SU-DHL-6 (cell line): ENCODE measurements around the gene RIMS4.

Source experiments
- H2AFZ ChIP-seq: fragments of 200-600 bp; sonication (generic); 2 replicates; pipeline ENCODE4 v1.6.1; 2014; ENCODE audit warnings: low read depth, mild to moderate bottlenecking, moderate library complexity, mixed read lengths, antibody characterized with exemption, low read length; ENCODE audit not compliant: severe bottlenecking
- H3F3A ChIP-seq: fragments of 200-600 bp; shearing (Covaris generic); 2 replicates; pipeline ENCODE4 v1.6.0; 2016; ENCODE audit warnings: antibody characterized with exemption, mild to moderate bottlenecking; ENCODE audit not compliant: insufficient read depth
- H3K27ac ChIP-seq: fragments of 200-600 bp; sonication (generic); 2 replicates; pipeline ENCODE4 v1.5.1; 2016; ENCODE audit warnings: low read depth, mild to moderate bottlenecking, low read length, moderate library complexity, mixed read lengths
- H3K27me3 ChIP-seq: fragments of 200-600 bp; sonication (generic), shearing (Covaris generic); 2 replicates; pipeline ENCODE4 v1.6.0; 2014; ENCODE audit warnings: mild to moderate bottlenecking, low read length
- H3K36me3 ChIP-seq: fragments of 200-600 bp; sonication (generic); 2 replicates; pipeline ENCODE4 v1.6.1; 2014; ENCODE audit warnings: mild to moderate bottlenecking, low read length, mixed read lengths
- H3K4me2 ChIP-seq: fragments of 300-600, 200-600 bp; shearing (Covaris generic), sonication (generic); 2 replicates; pipeline ENCODE4 v1.6.0; 2014; ENCODE audit warnings: low read length, low read depth, mild to moderate bottlenecking; ENCODE audit not compliant: poor library complexity, severe bottlenecking
- H3K4me3 ChIP-seq: fragments of 200-600 bp; sonication (generic); 2 replicates; pipeline ENCODE4 v1.5.1; 2014; ENCODE audit warnings: antibody characterized with exemption, low read length, mild to moderate bottlenecking, mixed read lengths; ENCODE audit not compliant: insufficient read depth, poor library complexity, severe bottlenecking
- H3K79me2 ChIP-seq: fragments of 200-600 bp; sonication (generic); 2 replicates; pipeline ENCODE4 v1.6.1; 2014; ENCODE audit warnings: mild to moderate bottlenecking, low read length, moderate library complexity; ENCODE audit not compliant: insufficient read depth
- H3K9ac ChIP-seq: fragments of 200-600 bp; sonication (generic); 2 replicates; pipeline ENCODE4 v1.7.0; 2014; ENCODE audit warnings: mild to moderate bottlenecking, low read length
- H3K9me2 ChIP-seq: fragments of 200-600 bp; sonication (generic); replicated peaks from 2 replicates; pipeline ENCODE4 v1.6.1; 2014; ENCODE audit warnings: low read length; ENCODE audit not compliant: insufficient read depth
- H3K9me3 ChIP-seq: fragments of 200-600 bp; sonication (generic); 2 replicates; pipeline ENCODE4 v1.6.1; 2014; ENCODE audit warnings: low read length, mixed read lengths; ENCODE audit not compliant: insufficient read depth
- H4K20me1 ChIP-seq: fragments of 200-600 bp; sonication (generic); 2 replicates; pipeline ENCODE4 v1.6.1; 2014; ENCODE audit warnings: low read depth, mild to moderate bottlenecking, antibody characterized with exemption, low read length, moderate library complexity, mixed read lengths
- EZH2phosphoT487 ChIP-seq: fragments of 200-600 bp; sonication (generic), shearing (Covaris generic); conservative IDR thresholded peaks from 2 replicates; pipeline ENCODE4 v1.6.1; 2018; ENCODE audit warnings: mild to moderate bottlenecking, antibody characterized with exemption, low read length, moderate library complexity, mixed read lengths
- TF ChIP-seq, protein P1 (sequence below): fragments of 200-600 bp; sonication (generic); IDR thresholded peaks from one replicate; pipeline ENCODE4 v1.5.1; 2017; ENCODE audit warnings: antibody characterized with exemption, mild to moderate bottlenecking, low read length, moderate library complexity; ENCODE audit not compliant: insufficient read depth, poor library complexity, severe bottlenecking

Gene RIMS4

GRCh38 chr20:44856442-44856841 lies 46.1 kb upstream of the RIMS4 start:
- Histone ChIP-seq H3K27ac (no peak overlapping the region), H4K20me1 (no peaks in the 10 kb centered on the region), H3K27me3 (no peaks in the 10 kb centered on the region), H3K36me3 (no peaks in the 10 kb centered on the region), H3K9me2 (no peaks in the 10 kb centered on the region), H3K79me2 (no peaks in the 10 kb centered on the region), H3K9ac (no peak overlapping the region), H3K9me3 (peaks cover 5% of the 10 kb centered on the region; the same call in 1 of the 2 replicates), H3F3A (no peaks in the 10 kb centered on the region), H3K4me3 (no peak overlapping the region), H2AFZ (no peak overlapping the region), H3K4me2 (no peak overlapping the region)
- TF ChIP-seq, protein P1, sequence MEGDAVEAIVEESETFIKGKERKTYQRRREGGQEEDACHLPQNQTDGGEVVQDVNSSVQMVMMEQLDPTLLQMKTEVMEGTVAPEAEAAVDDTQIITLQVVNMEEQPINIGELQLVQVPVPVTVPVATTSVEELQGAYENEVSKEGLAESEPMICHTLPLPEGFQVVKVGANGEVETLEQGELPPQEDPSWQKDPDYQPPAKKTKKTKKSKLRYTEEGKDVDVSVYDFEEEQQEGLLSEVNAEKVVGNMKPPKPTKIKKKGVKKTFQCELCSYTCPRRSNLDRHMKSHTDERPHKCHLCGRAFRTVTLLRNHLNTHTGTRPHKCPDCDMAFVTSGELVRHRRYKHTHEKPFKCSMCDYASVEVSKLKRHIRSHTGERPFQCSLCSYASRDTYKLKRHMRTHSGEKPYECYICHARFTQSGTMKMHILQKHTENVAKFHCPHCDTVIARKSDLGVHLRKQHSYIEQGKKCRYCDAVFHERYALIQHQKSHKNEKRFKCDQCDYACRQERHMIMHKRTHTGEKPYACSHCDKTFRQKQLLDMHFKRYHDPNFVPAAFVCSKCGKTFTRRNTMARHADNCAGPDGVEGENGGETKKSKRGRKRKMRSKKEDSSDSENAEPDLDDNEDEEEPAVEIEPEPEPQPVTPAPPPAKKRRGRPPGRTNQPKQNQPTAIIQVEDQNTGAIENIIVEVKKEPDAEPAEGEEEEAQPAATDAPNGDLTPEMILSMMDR: no peak
- no peak for TF ChIP-seq EZH2phosphoT487

DNA sequence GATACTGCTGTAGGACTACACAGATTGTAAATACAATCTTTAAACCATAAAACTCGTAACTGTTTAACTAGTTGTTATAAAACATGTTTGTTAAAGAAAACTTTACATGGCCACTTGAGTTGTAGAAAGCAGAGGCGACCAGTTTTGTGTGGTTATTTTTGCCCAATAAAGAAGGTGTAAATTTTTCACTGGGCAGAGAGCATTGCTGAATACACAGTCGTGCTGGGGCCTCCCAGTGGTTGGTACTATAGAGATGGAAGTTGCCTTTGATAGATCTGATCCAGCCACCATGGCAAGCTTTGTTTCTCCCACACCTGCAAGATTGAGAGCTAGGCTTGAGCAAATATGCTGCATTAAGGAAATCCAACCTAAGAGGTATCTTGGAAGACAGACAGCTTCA lies 41.2 kb upstream of the RIMS4 start:
- no peak overlapping the region for H3K9ac ChIP-seq
- H3K27me3 ChIP-seq: no peaks in the 10 kb centered on the region
- no peaks in the 10 kb centered on the region for H3K9me2 ChIP-seq
- no peak overlapping the region for H3K4me3 ChIP-seq
- TF ChIP-seq, protein P1: no peak
- TF ChIP-seq EZH2phosphoT487: no peak
- H3K27ac ChIP-seq: no peak overlapping the region
- no peaks in the 10 kb centered on the region for H3K9me3 ChIP-seq
- H3K79me2 ChIP-seq: no peaks in the 10 kb centered on the region
- no peaks in the 10 kb centered on the region for H3F3A ChIP-seq
- H4K20me1 ChIP-seq: no peaks in the 10 kb centered on the region
- H3K36me3 ChIP-seq: no peaks in the 10 kb centered on the region
- H2AFZ ChIP-seq: no peak overlapping the region
- H3K4me2 ChIP-seq: no peak overlapping the region

DNA sequence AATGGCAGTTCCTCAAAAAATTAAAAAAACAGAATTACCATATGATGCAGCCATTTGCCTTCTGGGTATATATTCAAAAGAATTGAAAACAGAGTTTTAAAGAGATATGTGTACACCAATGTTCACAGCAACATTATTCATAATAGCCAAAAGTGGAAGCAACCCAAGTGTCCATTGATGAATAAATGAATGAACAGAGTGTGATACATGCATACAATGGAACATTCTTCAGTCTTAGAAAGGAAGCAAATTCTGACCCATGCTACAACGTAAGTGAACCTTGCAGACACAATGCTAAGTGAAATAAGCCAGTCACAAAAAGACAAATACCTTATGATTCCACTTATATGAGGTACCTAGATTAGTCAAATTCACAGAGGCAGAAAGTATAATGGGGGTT lies 40.5 kb upstream of the RIMS4 start:
- Histone ChIP-seq H2AFZ (no peak overlapping the region), H3K9me3 (no peaks in the 10 kb centered on the region), H3K79me2 (no peaks in the 10 kb centered on the region), H3K36me3 (no peaks in the 10 kb centered on the region), H3K4me2 (no peak overlapping the region), H3K9ac (no peak overlapping the region), H3K4me3 (no peak overlapping the region), H3K9me2 (no peaks in the 10 kb centered on the region), H3F3A (no peaks in the 10 kb centered on the region), H4K20me1 (no peaks in the 10 kb centered on the region), H3K27ac (no peak overlapping the region), H3K27me3 (no peaks in the 10 kb centered on the region)
- TF ChIP-seq, protein P1: no peak
- TF ChIP-seq EZH2phosphoT487: no peak
